NCI-H1930 (cell line): Measurements from ENCODE around the gene PA2G4.
"Not testable (repeated sequence)": the region's sequence is repeated elsewhere in the genome, so short reads cannot be mapped to it uniquely, and the experiment has no call there.

Source experiments
- DNase-seq, 2 experiments: peaks; one replicate each; lab custom pipeline; 2025; lab: John Stamatoyannopoulos, UW

PA2G4 gene

GRCh38 chr12:56104109-56104814 is at the start of gene PA2G4:
PA2G4 (plus strand) TSS chr12:56104559; CDS start chr12:56104738, 179 bp downstream.
- peak; percentile 96 to 98 for DNase-seq

DNA sequence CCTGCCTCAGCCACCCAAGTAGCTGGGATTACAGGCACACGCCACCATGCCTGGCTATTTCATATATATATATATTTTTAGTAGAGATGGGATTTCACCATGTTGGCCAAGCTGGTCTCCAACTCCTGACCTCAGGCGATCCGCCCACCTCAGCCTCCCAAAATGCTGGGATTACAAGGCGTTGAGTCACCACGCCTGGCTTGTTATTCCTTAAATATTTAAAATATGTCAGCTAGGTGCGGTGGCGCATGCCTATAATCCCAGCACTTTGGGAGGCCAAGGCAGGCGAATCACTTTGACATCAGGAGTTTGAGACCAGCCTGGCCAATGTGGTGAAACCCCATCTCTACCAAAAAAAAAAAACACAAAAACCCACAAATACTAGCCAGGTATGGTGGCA is 44.4 kb upstream of the PA2G4 start:
- not testable (repeated sequence) for DNase-seq

DNA sequence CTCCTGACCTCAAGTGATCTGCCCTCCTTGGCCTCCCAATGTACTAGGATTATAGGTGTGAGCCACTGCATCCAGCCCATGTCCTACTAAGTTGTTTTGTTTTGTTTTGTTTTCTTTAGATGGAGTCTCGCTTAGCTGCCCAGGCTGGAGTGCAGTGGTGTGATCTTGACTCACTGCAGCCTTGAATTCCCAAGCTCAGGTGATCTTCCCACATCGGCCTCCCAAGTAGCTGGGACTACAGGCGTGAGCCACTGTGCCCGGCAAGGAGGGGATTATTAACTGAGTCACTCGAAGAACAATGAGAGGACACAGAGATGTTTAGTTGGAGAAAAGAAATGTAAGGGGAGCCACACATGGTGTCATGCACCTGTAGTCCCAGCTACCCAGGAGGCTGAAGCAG is 42.4 kb upstream of the PA2G4 start:
- no peak for DNase-seq

DNA sequence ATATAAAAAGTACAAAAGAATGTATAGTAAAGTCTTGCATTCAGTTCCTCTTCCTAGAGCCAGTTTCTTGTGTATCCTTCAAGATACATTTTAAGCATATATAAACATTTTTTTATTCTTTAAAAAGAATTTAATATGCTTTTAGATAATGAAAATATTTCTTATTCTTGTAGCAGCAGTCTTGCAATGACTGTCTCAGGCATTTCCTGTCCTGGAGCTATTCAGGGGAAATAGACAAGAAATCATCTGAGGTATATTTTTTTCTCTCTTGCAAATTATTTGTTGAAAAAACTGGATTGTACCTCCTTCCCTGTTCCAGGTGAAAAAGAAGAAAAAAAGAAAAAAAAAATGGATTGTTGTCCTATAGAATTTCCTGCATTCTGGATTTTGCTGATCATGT is 41.4 kb upstream of the PA2G4 start:
- DNase-seq = no peak

GRCh38 chr12:56071648-56072047 is 32.7 kb upstream of the PA2G4 start:
- DNase-seq = no peak

- DNase-seq = no peak
Observed at GRCh38 chr12:56074396-56074795, 30.0 kb upstream of the PA2G4 start.

GRCh38 chr12:56077966-56078365 is 26.4 kb upstream of the PA2G4 start:
- DNase-seq = not testable (repeated sequence)

- DNase-seq = no peak
Observed at GRCh38 chr12:56078427-56078826, 25.9 kb upstream of the PA2G4 start.

DNA sequence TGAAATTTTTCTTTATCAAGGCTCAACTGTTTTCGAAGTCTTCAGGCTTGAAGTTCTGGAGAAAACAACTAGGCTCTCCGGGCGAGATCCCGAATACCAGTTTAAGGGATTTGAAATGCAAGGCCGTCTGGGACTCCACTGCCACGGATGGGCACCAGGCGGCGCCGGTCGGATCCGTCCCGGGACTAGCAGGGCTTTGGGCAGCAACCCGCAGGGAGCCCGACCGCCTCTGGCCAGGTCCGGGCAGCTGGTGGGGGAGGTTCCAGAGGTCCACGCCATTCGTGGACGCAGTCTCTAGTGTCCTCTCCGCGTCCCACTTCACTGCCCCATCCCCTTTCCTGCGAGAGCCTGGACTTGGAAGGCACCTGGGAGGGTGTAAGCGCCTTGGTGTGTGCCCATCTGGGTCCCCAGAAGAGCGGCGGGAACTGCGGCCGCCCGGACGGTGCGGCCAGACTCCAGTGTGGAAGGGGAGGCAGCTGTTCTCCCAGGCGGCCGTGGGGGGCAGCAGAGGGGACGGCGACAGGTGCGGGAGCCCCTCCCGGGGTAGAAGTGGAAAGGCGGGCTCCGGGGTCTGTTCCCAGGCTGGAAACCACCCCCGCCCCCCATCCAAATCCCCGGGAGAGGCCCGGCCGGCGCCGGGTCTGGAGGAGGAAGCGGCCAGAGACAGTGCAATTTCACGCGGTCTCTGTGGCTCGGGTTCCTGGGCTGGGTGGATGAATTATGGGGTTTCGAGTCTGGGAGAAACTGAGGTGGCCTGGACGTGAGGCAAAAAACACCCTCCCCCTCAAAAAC is 25.2 kb upstream of the PA2G4 start:
- peak in 1 of 2 experiments; percentile 64 for DNase-seq

DNA sequence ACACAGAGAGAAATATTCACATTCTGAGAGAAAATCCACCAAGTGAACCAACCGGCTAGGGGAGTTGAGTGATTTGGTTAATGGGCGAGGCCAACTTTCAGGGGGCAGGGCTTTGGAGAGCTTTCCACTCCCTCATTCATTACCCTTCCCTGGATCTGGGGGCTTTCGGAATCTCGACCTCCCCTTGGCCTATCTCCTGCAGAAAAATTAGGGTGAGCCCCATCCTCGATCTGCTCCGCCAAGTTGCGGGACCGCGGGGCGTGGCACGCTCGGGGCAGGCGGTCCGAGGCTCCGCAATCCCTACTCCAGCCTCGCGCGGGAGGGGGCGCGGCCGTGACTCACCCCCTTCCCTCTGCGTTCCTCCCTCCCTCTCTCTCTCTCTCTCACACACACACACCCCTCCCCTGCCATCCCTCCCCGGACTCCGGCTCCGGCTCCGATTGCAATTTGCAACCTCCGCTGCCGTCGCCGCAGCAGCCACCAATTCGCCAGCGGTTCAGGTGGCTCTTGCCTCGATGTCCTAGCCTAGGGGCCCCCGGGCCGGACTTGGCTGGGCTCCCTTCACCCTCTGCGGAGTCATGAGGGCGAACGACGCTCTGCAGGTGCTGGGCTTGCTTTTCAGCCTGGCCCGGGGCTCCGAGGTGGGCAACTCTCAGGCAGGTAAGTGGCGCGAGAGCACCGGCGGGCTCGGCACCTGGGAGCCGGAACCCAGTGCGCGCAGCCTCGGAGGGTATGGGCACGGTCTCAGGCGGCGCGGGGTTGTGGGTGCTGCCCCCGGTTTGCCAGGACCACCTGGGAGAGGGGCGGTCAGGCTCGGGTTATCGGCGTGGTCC is 24.4 kb upstream of the PA2G4 start, which contains the start of gene ERBB3:
ERBB3 (plus strand) TSS at position 443 of the 833 bp plus-strand sequence; CDS start at position 579, 136 bp downstream.
- DNase-seq = peak in 1 of 2 experiments; percentile 43

DNA sequence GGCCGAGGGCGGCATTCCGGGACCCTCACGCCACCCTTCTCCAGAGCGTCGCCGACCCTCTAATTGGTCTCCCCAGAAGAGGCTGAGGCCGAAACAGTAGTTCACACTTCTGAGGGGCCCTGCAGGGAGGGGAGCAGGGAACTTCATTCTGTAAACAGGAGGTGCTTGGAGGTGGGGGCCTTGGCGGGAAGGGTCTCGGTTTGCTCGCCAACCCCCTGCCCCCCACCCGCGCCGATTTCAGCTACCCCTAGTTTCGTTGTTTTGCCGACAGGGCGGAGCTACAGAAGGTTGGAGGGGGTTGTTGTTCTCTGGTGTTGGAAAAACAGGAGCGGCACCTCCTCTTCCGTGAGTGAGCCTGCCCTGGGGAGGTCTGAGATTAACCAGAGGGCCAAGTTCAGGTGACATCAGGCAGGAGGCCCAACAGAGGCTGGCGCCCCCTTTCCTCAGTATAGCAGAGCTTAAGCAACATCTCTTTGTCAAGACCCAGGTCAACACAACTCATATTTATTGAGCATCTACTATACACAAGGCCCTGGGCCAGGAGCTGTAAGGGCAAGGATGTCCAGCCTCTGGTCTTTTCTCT is 23.7 kb upstream of the PA2G4 start:
- no peak for DNase-seq

DNA sequence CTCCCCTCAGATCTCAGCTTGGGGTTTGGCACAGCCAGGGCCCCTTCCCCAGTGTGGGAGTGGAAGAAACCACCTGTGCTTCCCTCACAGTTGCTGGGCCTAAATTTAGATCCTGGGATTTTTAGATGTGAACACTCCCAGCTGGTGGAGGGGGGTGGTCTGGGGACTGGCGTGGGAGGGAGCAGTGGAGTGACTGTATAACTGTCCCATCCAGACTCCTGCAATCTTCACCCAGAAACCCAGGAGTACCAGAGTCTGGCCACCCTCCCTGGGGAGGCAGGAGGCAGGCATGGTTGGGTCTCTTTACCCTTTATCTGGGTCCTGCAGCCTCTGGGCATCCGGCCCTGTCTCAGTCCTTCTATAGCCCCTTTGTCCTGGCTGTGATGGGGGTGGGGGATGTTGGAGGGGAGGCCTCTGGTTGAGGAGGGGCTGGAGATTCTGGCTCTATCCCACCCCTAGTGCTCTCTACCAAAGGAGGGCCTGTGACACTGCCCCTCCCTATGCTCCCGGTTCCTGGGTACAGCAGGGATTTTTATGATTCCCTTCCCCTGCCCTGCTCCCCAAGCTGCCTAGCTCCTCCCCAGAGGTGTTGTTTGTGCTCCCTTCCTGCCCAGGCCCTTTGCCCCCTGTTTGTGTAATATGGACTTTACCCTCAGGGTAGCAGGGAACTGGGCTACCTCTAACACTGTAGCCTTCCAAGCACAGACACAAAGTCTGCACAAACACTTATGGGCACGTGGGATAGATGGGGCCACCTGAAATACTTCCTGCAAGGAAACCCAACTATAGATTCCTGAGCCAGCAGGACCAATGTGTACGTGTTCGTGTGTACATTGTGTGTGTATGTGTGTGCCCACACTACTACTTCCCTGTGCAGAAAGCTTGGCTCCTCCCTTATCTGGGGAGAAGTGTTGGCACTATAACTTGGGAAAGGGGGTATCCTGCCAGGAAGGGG is 22.7 kb upstream of the PA2G4 start:
- no peak for DNase-seq

DNA sequence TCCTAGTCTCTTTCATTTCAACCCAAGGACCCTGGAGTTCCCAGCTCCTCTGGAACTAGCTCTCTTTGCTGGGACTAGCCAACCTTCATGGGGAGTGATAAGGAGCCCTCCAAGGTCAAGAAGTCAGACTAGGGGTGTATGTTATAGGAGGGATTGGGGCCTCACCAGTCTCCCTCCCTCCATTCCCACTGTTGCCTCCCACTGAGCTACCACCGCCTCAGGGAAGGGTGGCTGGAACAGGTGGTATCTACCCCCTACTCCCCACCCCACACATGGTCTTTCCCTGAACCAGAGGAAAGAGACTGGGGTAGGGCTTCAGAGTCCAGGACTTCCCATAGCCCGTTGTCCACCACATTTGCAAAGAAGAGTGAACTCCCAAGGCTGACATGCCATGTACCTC is 22.0 kb upstream of the PA2G4 start:
- no peak for DNase-seq

GRCh38 chr12:56082967-56083366 is 21.4 kb upstream of the PA2G4 start:
- no peak for DNase-seq

GRCh38 chr12:56084958-56085543 is 19.3 kb upstream of the PA2G4 start:
- DNase-seq = peak in 1 of 2 experiments; percentile 12

- DNase-seq = no peak
Observed at GRCh38 chr12:56086096-56086495, 18.3 kb upstream of the PA2G4 start.

DNA sequence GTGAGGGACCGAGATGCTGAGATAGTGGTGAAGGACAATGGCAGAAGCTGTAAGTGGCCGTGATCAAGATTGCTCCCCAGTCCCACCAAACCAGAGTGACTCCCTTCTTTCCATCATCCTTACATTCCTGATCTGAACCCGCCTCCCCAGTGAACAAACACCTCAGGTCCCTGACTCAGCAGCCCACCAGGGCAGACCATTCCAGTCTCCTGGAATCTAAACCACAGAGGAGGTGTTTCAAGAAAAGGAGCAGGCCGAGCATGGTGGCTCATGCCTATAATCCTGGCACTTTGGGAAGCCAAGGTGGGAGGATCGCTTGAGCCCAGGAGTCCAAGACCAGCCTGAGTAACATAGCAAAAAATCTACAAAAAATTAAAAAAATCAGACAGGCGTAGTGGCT is 17.8 kb upstream of the PA2G4 start:
- DNase-seq = no peak

DNA sequence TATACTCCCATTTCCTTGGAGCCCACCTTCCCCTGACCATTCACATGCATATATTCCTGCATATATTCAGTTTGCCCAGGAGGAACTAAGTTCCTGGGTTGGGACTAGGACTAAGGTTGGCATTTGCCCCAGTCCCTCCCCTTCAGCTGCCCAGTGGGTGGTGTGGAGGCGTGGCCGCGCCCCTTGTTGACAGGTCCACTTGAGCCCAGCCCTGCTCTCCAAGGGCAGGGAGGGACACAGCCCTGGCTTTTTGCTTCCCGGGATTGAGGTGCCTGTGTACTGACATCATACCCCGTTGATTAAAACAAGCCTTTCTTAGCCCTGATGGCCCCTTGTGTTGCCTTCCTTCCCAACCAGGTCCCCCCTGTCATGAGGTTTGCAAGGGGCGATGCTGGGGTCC is 17.1 kb upstream of the PA2G4 start:
- no peak for DNase-seq

- DNase-seq = no peak
Observed at GRCh38 chr12:56097738-56098137, 6.6 kb upstream of the PA2G4 start.

DNA sequence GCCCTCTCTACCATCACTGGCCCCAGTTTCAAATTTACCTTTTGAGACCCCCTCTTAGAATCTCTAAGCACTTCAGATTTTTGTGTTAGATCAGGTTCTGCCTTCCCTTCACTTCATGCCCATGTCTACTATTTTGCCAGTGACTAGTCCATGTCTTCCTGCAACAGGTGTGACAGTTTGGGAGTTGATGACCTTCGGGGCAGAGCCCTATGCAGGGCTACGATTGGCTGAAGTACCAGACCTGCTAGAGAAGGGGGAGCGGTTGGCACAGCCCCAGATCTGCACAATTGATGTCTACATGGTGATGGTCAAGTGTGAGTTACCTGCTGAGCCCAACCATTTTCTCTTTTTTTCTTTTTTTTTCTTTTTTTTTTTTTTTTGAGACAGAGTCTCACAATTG is 5.8 kb upstream of the PA2G4 start:
- DNase-seq = no peak
